Lung (tissue), 12 donors: ENCODE data around the gene SLC2A6. TPM values are rescaled to one million over a fixed set of nuclear protein-coding genes. Genes with fewer than 3 reads are reported as not detected.

Experiments
- ATAC-seq: fragments of 200-7000 bp; cut with Tn5 transposase; one replicate; pipeline ENCODE4 v1.9.1; 2020; ENCODE audit warnings: moderate number of reproducible peaks; ENCODE audit not compliant: insufficient read depth, low FRiP score
- DNase-seq, 3 donors: peaks; one replicate each; pipeline ENCODE4 v3.0.0-alpha.2; 2013 to 2017
- H3K27ac ChIP-seq, 2 donors: one replicate each; pipeline ENCODE4 v1.5.1; 2013; ENCODE audit warnings: mild to moderate bottlenecking in 2 of 2, moderate library complexity in 2 of 2, control low read depth in 1 of 2, inconsistent platforms in 1 of 2, low read depth in 1 of 2, low read length in 1 of 2
- H3K27me3 ChIP-seq, 3 donors: one replicate each; pipeline ENCODE4 v1.5.1; 2013; ENCODE audit warnings: low read length in 2 of 3; ENCODE audit not compliant: control insufficient read depth in 3 of 3, insufficient read depth in 3 of 3
- H3K36me3 ChIP-seq, 4 donors: one replicate each; pipeline ENCODE4 v1.5.1; 2013; ENCODE audit warnings: low read length in 4 of 4, mild to moderate bottlenecking in 1 of 4, moderate library complexity in 1 of 4; ENCODE audit not compliant: control insufficient read depth in 4 of 4, insufficient read depth in 4 of 4
- H3K4me1 ChIP-seq, 5 donors: one replicate each; pipeline ENCODE4 v1.5.1; 2013; ENCODE audit warnings: low read length in 5 of 5, mild to moderate bottlenecking in 2 of 5, moderate library complexity in 1 of 5; ENCODE audit not compliant: control insufficient read depth in 5 of 5, insufficient read depth in 5 of 5
- H3K4me3 ChIP-seq: one replicate; pipeline ENCODE4 v1.5.1; 2013; ENCODE audit warnings: mild to moderate bottlenecking, control low read depth, moderate library complexity
- H3K9ac ChIP-seq, 2 donors: one replicate each; pipeline ENCODE4 v1.5.1; 2013; ENCODE audit warnings: low read length in 2 of 2, control low read depth in 1 of 2; ENCODE audit not compliant: insufficient read depth in 1 of 2
- H3K9me3 ChIP-seq, 4 donors: one replicate each; pipeline ENCODE4 v1.5.1; 2013; ENCODE audit warnings: low read length in 3 of 4, mild to moderate bottlenecking in 1 of 4, moderate library complexity in 1 of 4; ENCODE audit not compliant: control insufficient read depth in 4 of 4, insufficient read depth in 3 of 4
- CTCF ChIP-seq: IDR thresholded peaks from 2 replicates; pipeline ENCODE4 v1.5.1; 2012; ENCODE audit warnings: mild to moderate bottlenecking; ENCODE audit errors: control extremely low read depth, extremely low read depth
- WGBS, 2 donors: extraction: QIAGEN DNeasy Blood & Tissue Kit; methylation state at CpG; one replicate each; pipeline ENCODE4 v1.1.7; 2013; 5-methylcytosine and 5-hydroxymethylcytosine counted together
- polyA plus RNA-seq, 2 donors: library from polyadenylated mRNA; stranded (reverse); fragments of 200-250 nt; gene quantifications; one replicate each; pipeline ENCODE4 v1.2.1, GENCODE V29; 2013
- total RNA-seq, 2 donors: library from RNA; depleted of rRNA in 1 of 2; stranded (reverse); fragments of >200 nt in 1 of 2; gene quantifications; one replicate each; pipeline ENCODE4 v1.2.1, GENCODE V29; 2014 to 2021
- donor health status: control.
- donor health status: control.
- donor health status: Bipolar disorder and iron deficiency.
- donor health status: healthy.
- donor health status: DM: yes; HTN: yes; CAD: no.

SLC2A6 gene
- total and polyA plus RNA-seq, 4 donors, result 8.4 to 49.6 (median 18.5) TPM

DNA sequence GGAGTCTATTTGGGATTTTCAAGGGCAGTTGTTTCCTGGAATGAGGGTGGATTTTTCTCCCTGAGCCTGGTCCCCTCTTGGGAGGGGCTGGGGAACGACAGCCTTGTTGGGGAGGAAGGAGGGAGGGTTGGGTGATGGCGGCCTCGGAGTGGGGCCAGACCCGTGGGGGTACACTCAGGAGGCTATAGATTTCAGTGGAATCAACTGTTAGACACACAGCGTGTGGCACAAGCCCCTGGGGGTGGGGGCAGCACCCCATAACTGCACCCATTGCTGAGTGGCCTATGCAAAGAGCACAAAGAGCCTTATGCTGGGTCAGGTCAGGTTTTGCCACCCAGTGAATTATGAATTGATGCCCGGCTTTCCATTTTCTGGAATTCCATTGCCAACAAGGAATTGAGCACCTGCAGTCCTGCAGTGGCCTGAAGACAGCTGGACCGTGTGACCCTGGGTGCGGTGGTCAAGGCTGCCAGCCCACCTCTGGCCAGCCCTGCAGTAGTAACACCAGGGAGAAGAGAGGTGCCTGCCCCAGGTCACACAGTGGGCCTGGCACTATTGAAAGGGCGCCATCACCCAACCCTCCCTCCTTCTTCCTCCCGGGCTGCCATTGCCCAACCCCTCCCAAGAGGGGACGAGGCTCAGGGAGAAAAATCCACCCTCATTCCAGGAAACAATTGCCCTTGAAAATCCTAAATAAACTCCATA, 37.5 kb upstream of the SLC2A6 start:
- H3K4me1 ChIP-seq, result peaks cover 0 to 62% (median 14%) of the 10 kb centered on the region in 5 donors
- DNase-seq (no peak), ATAC-seq (no peak)
- peaks cover 0 to 3% (median 0%) of the 10 kb centered on the region in 4 donors for H3K9me3 ChIP-seq
- no peak for TF ChIP-seq CTCF
- H3K27ac ChIP-seq, result no peak overlapping the region
- no peaks in the 10 kb centered on the region for H3K36me3 ChIP-seq
- H3K27me3 ChIP-seq, result no peaks in the 10 kb centered on the region
- H3K4me3 ChIP-seq, result no peak overlapping the region
- WGBS, 2 donors, result 78 to 85% methylated on average over 11 of the region's 11 CpGs
- H3K9ac ChIP-seq, result no peak overlapping the region

DNA sequence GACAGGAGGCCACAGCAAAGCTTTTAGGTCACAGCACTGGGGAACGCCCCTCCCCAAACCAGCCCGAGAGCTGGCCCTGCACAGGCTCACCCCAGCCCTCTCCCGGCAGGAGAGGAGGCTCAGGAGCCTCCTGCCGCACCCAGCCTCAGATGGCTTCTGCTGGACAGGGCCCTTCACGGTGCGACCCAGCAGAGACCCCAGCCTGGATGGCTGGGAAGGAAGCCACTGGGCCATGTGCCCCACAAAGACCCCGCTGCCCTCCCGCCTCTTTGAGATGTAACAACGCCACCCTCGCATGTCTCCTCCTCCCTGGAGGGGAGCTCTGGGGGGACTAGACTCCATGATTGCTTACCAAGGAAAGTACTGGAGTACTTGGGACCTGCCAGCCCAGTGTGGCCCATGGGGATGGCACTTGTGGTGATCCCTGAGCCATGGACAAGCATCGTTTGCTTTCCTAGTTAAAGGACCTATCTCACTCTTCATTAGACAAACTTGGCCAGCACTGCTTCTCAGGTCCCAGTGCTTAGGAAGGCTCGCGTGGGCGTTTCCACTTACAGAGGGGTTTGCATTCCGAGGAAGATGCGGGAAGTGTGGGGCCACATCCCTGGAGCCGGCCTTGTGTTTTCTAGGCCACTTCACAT, 36.8 kb upstream of the SLC2A6 start:
- no peak for DNase-seq
- Histone ChIP-seq H3K9me3 (peaks cover 0 to 3% (median 0%) of the 10 kb centered on the region in 4 donors), H3K9ac (no peak overlapping the region), H3K27me3 (no peaks in the 10 kb centered on the region), H3K4me1 (peaks cover 0 to 56% (median 14%) of the 10 kb centered on the region in 5 donors), H3K36me3 (no peaks in the 10 kb centered on the region), H3K27ac (no peak overlapping the region), H3K4me3 (no peak overlapping the region)
- whole genome bisulfite sequencing, 2 donors, result 88 to 92% methylated on average over 17 of the region's 17 CpGs
- no peak for ATAC-seq
- TF ChIP-seq CTCF, result no peak

GRCh38 chr9:133515240-133515610, 36.3 kb upstream of the SLC2A6 start:
- ATAC-seq, result no peak
- TF ChIP-seq CTCF, result no peak
- Histone ChIP-seq H3K9ac (no peak overlapping the region), H3K9me3 (peaks cover 0 to 3% (median 0%) of the 10 kb centered on the region in 4 donors), H3K36me3 (no peaks in the 10 kb centered on the region), H3K27me3 (no peaks in the 10 kb centered on the region), H3K27ac (no peak overlapping the region), H3K4me3 (no peak overlapping the region), H3K4me1 (peaks cover 0 to 57% (median 14%) of the 10 kb centered on the region in 5 donors)
- 93% methylated on average over 10 of the region's 10 CpGs for WGBS, 2 donors
- DNase-seq, result no peak
